ENCODE measurements around the gene PRR15. TPM values are rescaled to one million over a fixed set of nuclear protein-coding genes. Genes with fewer than 3 reads are reported as not detected.

Gene PRR15
- total RNA-seq, 4 donors from 2014 or later: 53.3 to 443 (median 294) TPM

DNA sequence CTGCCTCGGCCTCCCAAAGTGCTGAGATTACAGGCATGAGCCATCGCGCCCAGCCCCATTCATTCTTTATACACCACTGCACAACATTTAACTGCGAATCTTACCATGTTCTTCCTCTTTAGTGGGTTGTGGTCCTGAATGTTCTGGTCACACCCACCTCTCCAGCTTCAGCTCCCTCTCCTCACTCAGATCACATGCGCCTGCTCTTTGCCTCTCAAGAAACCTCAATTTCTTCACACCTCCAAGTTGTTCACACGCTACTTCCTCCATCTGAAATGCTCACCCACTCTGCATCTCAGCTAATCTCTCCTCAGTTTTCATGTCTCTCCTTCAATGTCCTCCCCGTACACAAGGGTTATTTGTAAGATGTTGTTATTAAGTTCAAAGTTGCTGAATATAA is 2.4 kb upstream of the PRR15 start:
- Histone ChIP-seq H3K36me3 (no peaks in the 10 kb centered on the region), H3K27me3 (peaks cover 41% of the 10 kb centered on the region), H3K4me1 (peaks cover 0 to 28% (median 17%) of the 10 kb centered on the region in 4 donors), H3K4me3 (no peak overlapping the region), H3K9me3 (no peaks in the 10 kb centered on the region), H3K27ac (no peak overlapping the region)
- intact Hi-C loops (cut with DNase I; ENCODE audit: low total_unique reads): no loop called here
- in situ Hi-C loops (cut with MboI; ENCODE audit: low pct_ligation_motif_present in 1 of 4, low pct_unique_long_range_greater_than_20kb in 1 of 4, low sequenced_read_pairs in 3 of 4): no loop called here
- WGBS, 2 donors (ENCODE audit: low coverage in 1 of 2): 82 to 83% methylated on average over 3 to 7 of the region's 7 CpGs
- no peak for TF ChIP-seq POLR2AphosphoS5 (IDR thresholded peaks at IDR 0.05)
- TF ChIP-seq, protein P1, sequence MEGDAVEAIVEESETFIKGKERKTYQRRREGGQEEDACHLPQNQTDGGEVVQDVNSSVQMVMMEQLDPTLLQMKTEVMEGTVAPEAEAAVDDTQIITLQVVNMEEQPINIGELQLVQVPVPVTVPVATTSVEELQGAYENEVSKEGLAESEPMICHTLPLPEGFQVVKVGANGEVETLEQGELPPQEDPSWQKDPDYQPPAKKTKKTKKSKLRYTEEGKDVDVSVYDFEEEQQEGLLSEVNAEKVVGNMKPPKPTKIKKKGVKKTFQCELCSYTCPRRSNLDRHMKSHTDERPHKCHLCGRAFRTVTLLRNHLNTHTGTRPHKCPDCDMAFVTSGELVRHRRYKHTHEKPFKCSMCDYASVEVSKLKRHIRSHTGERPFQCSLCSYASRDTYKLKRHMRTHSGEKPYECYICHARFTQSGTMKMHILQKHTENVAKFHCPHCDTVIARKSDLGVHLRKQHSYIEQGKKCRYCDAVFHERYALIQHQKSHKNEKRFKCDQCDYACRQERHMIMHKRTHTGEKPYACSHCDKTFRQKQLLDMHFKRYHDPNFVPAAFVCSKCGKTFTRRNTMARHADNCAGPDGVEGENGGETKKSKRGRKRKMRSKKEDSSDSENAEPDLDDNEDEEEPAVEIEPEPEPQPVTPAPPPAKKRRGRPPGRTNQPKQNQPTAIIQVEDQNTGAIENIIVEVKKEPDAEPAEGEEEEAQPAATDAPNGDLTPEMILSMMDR (IDR thresholded peaks at IDR 0.05): no peak
- TF ChIP-seq POLR2A (IDR thresholded peaks at IDR 0.05): no peak
- TF ChIP-seq EP300 (IDR thresholded peaks at IDR 0.05; ENCODE audit: low read depth): no peak
- no peak for DNase-seq

DNA sequence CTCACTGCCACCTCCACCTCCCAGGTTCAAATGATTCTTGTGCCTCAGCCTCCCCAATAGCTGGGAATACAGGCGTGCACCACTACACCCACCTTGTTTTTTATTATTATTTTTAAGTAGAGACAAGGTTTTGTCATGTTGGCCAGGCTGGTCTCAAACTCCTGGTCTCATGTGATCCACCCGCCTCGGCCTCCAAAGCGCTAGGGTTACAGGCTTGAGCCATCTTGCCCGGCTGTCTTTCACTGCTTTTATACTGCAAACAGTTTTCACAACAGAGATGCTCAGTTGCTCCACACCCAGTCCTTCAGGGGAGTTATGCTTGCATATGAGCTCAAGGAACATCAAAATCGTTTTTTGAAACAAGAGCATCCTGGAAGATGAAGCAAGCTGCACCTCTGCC is 1.3 kb upstream of the PRR15 start:
- Histone ChIP-seq H3K36me3 (no peaks in the 10 kb centered on the region), H3K9me3 (no peaks in the 10 kb centered on the region), H3K4me1 (peaks cover 0 to 35% (median 21%) of the 10 kb centered on the region in 4 donors), H3K27me3 (peaks cover 51% of the 10 kb centered on the region), H3K27ac (peak overlapping the region; percentile 89 to 96 (median 92)), H3K4me3 (peak overlapping the region in 3 of 4 donors; percentile 67 to 71 (median 69))
- DNase-seq: no peak
- TF ChIP-seq POLR2AphosphoS5 (IDR thresholded peaks at IDR 0.05) (no peak), EP300 (IDR thresholded peaks at IDR 0.05; ENCODE audit: low read depth) (no peak), POLR2A (IDR thresholded peaks at IDR 0.05) (no peak)
- TF ChIP-seq, protein P1 (IDR thresholded peaks at IDR 0.05): no peak
- in situ Hi-C loops (cut with MboI; ENCODE audit: low pct_ligation_motif_present in 1 of 4, low pct_unique_long_range_greater_than_20kb in 1 of 4, low sequenced_read_pairs in 3 of 4): no loop called here
- 30 to 63% methylated on average over 2 to 6 of the region's 6 CpGs for WGBS, 2 donors (ENCODE audit: low coverage in 1 of 2)
- intact Hi-C loops (cut with DNase I; ENCODE audit: low total_unique reads): no loop called here

DNA sequence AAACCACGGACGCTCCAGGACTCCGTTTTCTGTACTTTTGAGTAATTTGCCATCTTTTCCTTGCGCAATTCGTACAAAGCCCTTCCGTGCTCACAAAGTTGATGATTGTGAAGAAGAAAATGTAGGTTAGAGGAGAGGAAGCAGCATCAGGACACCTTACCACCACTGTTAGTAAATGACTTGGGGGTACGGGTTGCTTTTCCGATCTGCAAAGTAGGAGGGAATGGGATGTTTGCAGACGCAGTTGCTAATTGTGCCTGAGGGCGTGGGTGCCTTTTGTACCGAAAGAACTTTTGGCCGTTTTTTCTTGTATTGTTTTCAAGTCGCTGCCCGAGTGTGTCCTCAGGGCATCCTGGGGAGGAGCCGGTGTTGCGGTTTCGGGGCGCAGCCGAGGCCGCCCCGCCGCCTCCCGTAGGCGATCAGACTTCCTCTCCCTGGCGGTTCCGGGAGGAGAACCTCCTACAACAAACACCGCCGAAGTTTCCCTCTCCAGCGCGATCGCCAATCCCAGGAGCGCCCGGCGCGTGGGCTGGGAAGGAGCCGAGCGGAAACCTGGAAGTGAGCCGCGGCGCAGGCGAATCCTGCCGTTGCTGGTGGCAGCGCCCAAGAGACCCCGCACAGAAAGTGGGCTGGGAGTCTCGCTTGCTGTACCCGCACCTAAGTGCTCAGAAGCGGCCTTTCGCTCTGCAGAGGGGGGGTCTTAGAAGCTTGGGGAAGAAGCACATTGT is 1.0 kb downstream of the PRR15 start:
- peak overlapping the region; percentile 89 to 96 (median 92) for H3K27ac ChIP-seq
- no peak for TF ChIP-seq EP300 (IDR thresholded peaks at IDR 0.05; ENCODE audit: low read depth)
- TF ChIP-seq, protein P1 (IDR thresholded peaks at IDR 0.05): peak in 1 of 5 experiments; percentile 8
- peak; percentile 32 to 50 (median 45) for TF ChIP-seq POLR2AphosphoS5 (IDR thresholded peaks at IDR 0.05)
- TF ChIP-seq POLR2A (IDR thresholded peaks at IDR 0.05): peak; percentile 57
- in situ Hi-C loops (cut with MboI; ENCODE audit: low pct_ligation_motif_present in 1 of 4, low pct_unique_long_range_greater_than_20kb in 1 of 4, low sequenced_read_pairs in 3 of 4): no loop called here

DNA sequence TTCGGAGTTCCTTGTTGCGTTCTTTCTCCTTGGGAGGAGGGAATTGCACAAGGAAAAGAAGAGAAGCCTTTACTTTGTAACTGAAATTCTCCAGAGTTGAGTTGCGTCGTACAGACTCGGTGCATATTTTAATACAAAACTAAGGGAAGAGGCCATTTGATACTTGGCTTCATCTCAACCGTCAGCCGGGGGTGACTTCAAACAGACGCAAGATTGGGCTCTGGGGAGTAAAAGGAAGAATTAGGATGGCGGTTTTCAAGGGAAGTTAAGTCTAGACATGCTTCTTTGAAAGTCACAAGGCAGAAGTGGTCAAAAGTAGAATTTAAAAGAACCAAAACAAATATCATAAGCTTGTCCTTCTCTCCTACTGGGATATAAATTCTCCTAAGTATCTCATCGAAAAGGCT is 1.6 kb downstream of the PRR15 start:
- Histone ChIP-seq H3K9me3 (no peaks in the 10 kb centered on the region), H3K27ac (peak overlapping the region; percentile 89 to 96 (median 92)), H3K4me1 (peaks cover 0 to 40% (median 28%) of the 10 kb centered on the region in 4 donors), H3K4me3 (peak overlapping the region; percentile 45 to 71 (median 68)), H3K27me3 (peaks cover 64% of the 10 kb centered on the region), H3K36me3 (no peaks in the 10 kb centered on the region)
- TF ChIP-seq POLR2A (IDR thresholded peaks at IDR 0.05): no peak
- no peak for TF ChIP-seq EP300 (IDR thresholded peaks at IDR 0.05; ENCODE audit: low read depth)
- TF ChIP-seq, protein P1 (IDR thresholded peaks at IDR 0.05): no peak
- TF ChIP-seq POLR2AphosphoS5 (IDR thresholded peaks at IDR 0.05): no peak
- WGBS, 2 donors (ENCODE audit: low coverage in 1 of 2): 4 to 7% methylated on average over 5 to 10 of the region's 10 CpGs
- DNase-seq: no peak
- in situ Hi-C loops (cut with MboI; ENCODE audit: low pct_ligation_motif_present in 1 of 4, low pct_unique_long_range_greater_than_20kb in 1 of 4, low sequenced_read_pairs in 3 of 4) (no loop called here), intact Hi-C loops (cut with DNase I; ENCODE audit: low total_unique reads) (loop anchor here (5.0 kb wide), 1 partner anchor 747 kb away; no protein-coding TSS in a partner anchor)

More for the DNA sequence above, 1.0 kb downstream of the PRR15 start:
- Histone ChIP-seq H3K36me3 (no peaks in the 10 kb centered on the region), H3K4me1 (peaks cover 0 to 40% (median 28%) of the 10 kb centered on the region in 4 donors), H3K9me3 (no peaks in the 10 kb centered on the region), H3K4me3 (peak overlapping the region; percentile 45 to 71 (median 68)), H3K27me3 (peaks cover 64% of the 10 kb centered on the region)
- intact Hi-C loops (cut with DNase I; ENCODE audit: low total_unique reads): loop anchor here (5.0 kb wide), 1 partner anchor 748 kb away; no protein-coding TSS in a partner anchor
- WGBS, 2 donors (ENCODE audit: low coverage in 1 of 2): 1% methylated on average over 16 to 41 of the region's 48 CpGs
- peak; percentile 73 for DNase-seq

Measured in transverse colon (tissue), 4 donors.